K562 (cell line): ENCODE results near the gene PRDM10. TPM values are rescaled to one million over a fixed set of nuclear protein-coding genes. Genes with fewer than 3 reads are reported as not detected.

Experiments used
- ATAC-seq: fragments of 200-7000 bp; cut with Tn5 transposase; 3 replicates; pipeline ENCODE4 v1.9.1; 2020; ENCODE audit warnings: moderate library complexity
- BruUV-seq: library from RNA; stranded (reverse); fragments of 400-500 nt; replicated peaks from 2 replicates; lab custom pipeline; 2021; lab: Mats Ljungman, UMichigan
- CTCF ChIA-PET: fragments of 300-600 bp; formaldehyde crosslinking; extraction: SDS; loops from one replicate; lab custom pipeline; 2021; ENCODE audit warnings: low intra/inter-chr PET ratio; lab: Yijun Ruan, JAX
- POLR2A ChIA-PET: fragments of 300-600, 350-650 bp; sonication (Branson Sonifier 250); formaldehyde crosslinking; extraction: SDS; loops from one replicate; lab custom pipeline; 2021; ENCODE audit warnings: antibody characterized with exemption, inconsistent platforms; lab: Yijun Ruan, JAX
- DNase-seq, 4 experiments: peaks; one replicate each; pipeline versions ENCODE4 v3.0.0 to v3.0.0-alpha.2; 2011 to 2018; ENCODE audit warnings: low spot score in 3 of 4, mixed read lengths in 3 of 4; ENCODE audit errors: extremely low read depth in 1 of 4
- FAIRE-seq: peaks from 2 replicates; lab custom pipeline; 2011; peaks lifted over from hg19 to GRCh38; lab: Jason Lieb, UNC
- H2AFZ ChIP-seq: 2 replicates; pipeline ENCODE4 v1.6.0; 2011; ENCODE audit warnings: low read depth, low read length, control low read depth, inconsistent platforms
- H3K27ac ChIP-seq: fragments of 200-600 bp; 3 replicates; pipeline ENCODE4 v1.8.0; 2011; ENCODE audit warnings: low read depth, mild to moderate bottlenecking, control low read depth, inconsistent platforms, low read length, moderate library complexity, mixed read lengths; ENCODE audit errors: extremely low read depth
- H3K27me3 ChIP-seq, 2 experiments: fragments of 300-600 bp in 1 of 2; 2 replicates in 1 of 2; 3 replicates in 1 of 2; pipeline versions ENCODE4 v1.6.0 to v1.8.0; 2011; ENCODE audit warnings: inconsistent platforms in 2 of 2, low read length in 2 of 2, mild to moderate bottlenecking in 1 of 2, mixed read lengths in 1 of 2, moderate library complexity in 1 of 2; ENCODE audit not compliant: control insufficient read depth in 2 of 2, insufficient read depth in 2 of 2
- H3K36me3 ChIP-seq: fragments of 300-600 bp; 3 replicates; pipeline ENCODE4 v1.8.0; 2011; ENCODE audit warnings: mild to moderate bottlenecking, low read length, inconsistent platforms; ENCODE audit not compliant: control insufficient read depth, insufficient read depth
- H3K4me1 ChIP-seq, 2 experiments: fragments of 200-600 bp in 1 of 2; replicated peaks in 1 of 2; 2 replicates in 1 of 2; 3 replicates in 1 of 2; pipeline versions ENCODE4 v1.5.1 to v1.8.0; 2011; ENCODE audit warnings: inconsistent platforms in 2 of 2, low read length in 2 of 2, mild to moderate bottlenecking in 1 of 2, mixed read lengths in 1 of 2, moderate library complexity in 1 of 2; ENCODE audit not compliant: control insufficient read depth in 2 of 2, insufficient read depth in 2 of 2
- H3K4me2 ChIP-seq: 2 replicates; pipeline ENCODE4 v1.6.1; 2011; ENCODE audit warnings: low read length, control low read depth, inconsistent platforms, mixed read lengths; ENCODE audit not compliant: insufficient read depth
- H3K4me3 ChIP-seq: fragments of 200-600 bp; sonication (generic), shearing (Covaris generic); 2 replicates; pipeline ENCODE4 v1.5.1; 2016; ENCODE audit warnings: control low read depth, inconsistent platforms
- H3K79me2 ChIP-seq: fragments of 200-600 bp; 3 replicates; pipeline ENCODE4 v1.8.0; 2011; ENCODE audit warnings: low read length, inconsistent platforms; ENCODE audit not compliant: control insufficient read depth, insufficient read depth
- H3K9ac ChIP-seq, 2 experiments: 2 replicates each; pipeline versions ENCODE4 v1.6.0 to v1.6.1; 2011; ENCODE audit warnings: low read depth in 2 of 2, low read length in 2 of 2, control low read depth in 1 of 2, inconsistent platforms in 1 of 2, mild to moderate bottlenecking in 1 of 2, mixed read lengths in 1 of 2; ENCODE audit not compliant: insufficient read depth in 1 of 2
- H3K9me1 ChIP-seq: one replicate; pipeline ENCODE4 v1.6.0; 2011; ENCODE audit warnings: inconsistent platforms, mild to moderate bottlenecking, low read length, moderate library complexity; ENCODE audit not compliant: control insufficient read depth, insufficient read depth
- H3K9me3 ChIP-seq: replicated peaks from 2 replicates; pipeline ENCODE4 v1.5.1; 2011; ENCODE audit warnings: low read depth, low read length, inconsistent platforms; ENCODE audit not compliant: control insufficient read depth, insufficient read depth
- H4K20me1 ChIP-seq: replicated peaks from 2 replicates; pipeline ENCODE4 v1.6.1; 2011; ENCODE audit warnings: low read length, inconsistent platforms, mixed read lengths; ENCODE audit not compliant: control insufficient read depth, insufficient read depth
- CBFB ChIP-seq: sonication (generic); formaldehyde crosslinking; IDR thresholded peaks from 2 replicates; pipeline ENCODE4 v1.4.0; 2020; ENCODE audit warnings: mild to moderate bottlenecking, missing genetic modification reagents
- E2F5 ChIP-seq: sonication (generic); formaldehyde crosslinking; IDR thresholded peaks from 2 replicates; pipeline ENCODE4 v1.8.0; 2022; ENCODE audit warnings: mild to moderate bottlenecking, missing genetic modification reagents
- HDAC1 ChIP-seq, 2 experiments: fragments of 450-650 bp; IDR thresholded peaks; 2 replicates each; pipeline ENCODE4 v1.6.1; 2016 to 2017; ENCODE audit warnings: inconsistent platforms in 1 of 2, mild to moderate bottlenecking in 1 of 2, moderate library complexity in 1 of 2
- KAT7 ChIP-seq: sonication (generic); formaldehyde crosslinking; IDR thresholded peaks from 2 replicates; pipeline ENCODE4 v1.8.0; 2022; ENCODE audit warnings: missing genetic modification reagents, mild to moderate bottlenecking, borderline replicate concordance
- MEIS2 ChIP-seq: fragments of 450-650 bp; IDR thresholded peaks from 2 replicates; pipeline ENCODE4 v1.6.1; 2014; ENCODE audit warnings: mild to moderate bottlenecking; ENCODE audit not compliant: partially characterized antibody
- POLR2A ChIP-seq: fragments of 450-650 bp; conservative IDR thresholded peaks from 2 replicates; pipeline ENCODE4 v1.6.1; 2016
- ZBTB11 ChIP-seq, 3 experiments: fragments of 200-800 bp in 1 of 3; fragments of 250-450 bp in 1 of 3; fragments of 450-650 bp in 1 of 3; sonication (Bioruptor Pico) in 1 of 3; sonication (Bioruptor generic) in 1 of 3; formaldehyde crosslinking in 1 of 3; IDR thresholded peaks; 2 replicates each; pipeline versions ENCODE4 v1.6.1 to v1.8.0; 2016 to 2022; ENCODE audit warnings: mild to moderate bottlenecking in 2 of 3, missing genetic modification characterization in 2 of 3, missing compliant biosample characterization in 1 of 3, moderate library complexity in 1 of 3
- WGBS: fragments of 100-300 bp; shearing (Covaris generic); methylation state at CpG from one replicate; pipeline ENCODE4 v1.1.6; 2016; ENCODE audit warnings: low coverage, mixed read lengths; ENCODE audit not compliant: insufficient coverage; ENCODE audit errors: missing lambda C conversion rate; 5-methylcytosine and 5-hydroxymethylcytosine counted together
- in situ Hi-C: fragments of 300-500 bp; cut with MboI; formaldehyde crosslinking; loops from 4 replicates; pipeline ENCODE4 v1.15.0; 2018; ENCODE audit warnings: inconsistent platforms, mixed read lengths
- intact Hi-C: fragments of 100-400 bp; cut with micrococcal nuclease; formaldehyde crosslinking; loops from 2 replicates; pipeline ENCODE4 v1.14.2; 2022
- polyA plus RNA-seq, 8 experiments: library from polyadenylated mRNA; depleted of rRNA in 4 of 8; stranded (reverse) in 5 of 8; unstranded in 3 of 8; fragments of >200 nt; fragmentation: Nextera tagmentation in 2 of 8; fragmentation: Illumina TruSeq in 1 of 8; extraction: Ambion mirVana in 2 of 8; extraction: Trizol in 1 of 8; gene quantifications; 2 replicates each; pipeline versions ENCODE4 v1.2.1 to v1.2.3, GENCODE V29; 2011 to 2014; ENCODE audit warnings: inconsistent platforms in 1 of 8, missing spikeins in 1 of 8
- total RNA-seq, 7 experiments: library from RNA; depleted of rRNA in 6 of 7; stranded (reverse); fragments of >200 nt in 6 of 7; fragmentation: Illumina TruSeq in 2 of 7; extraction: Trizol in 2 of 7; gene quantifications; 2 replicates each; pipeline versions ENCODE4 v1.2.1 to v1.2.3, GENCODE V29; 2011 to 2021; ENCODE audit warnings: low replicate concordance in 1 of 7

Gene PRDM10
- total and polyA plus RNA-seq, 9 of the 15 experiments (the other 6 are each of a cell fraction or from before 2014, with no cell fraction given) = 0.89 to 9.3 (median 4.5) TPM

DNA sequence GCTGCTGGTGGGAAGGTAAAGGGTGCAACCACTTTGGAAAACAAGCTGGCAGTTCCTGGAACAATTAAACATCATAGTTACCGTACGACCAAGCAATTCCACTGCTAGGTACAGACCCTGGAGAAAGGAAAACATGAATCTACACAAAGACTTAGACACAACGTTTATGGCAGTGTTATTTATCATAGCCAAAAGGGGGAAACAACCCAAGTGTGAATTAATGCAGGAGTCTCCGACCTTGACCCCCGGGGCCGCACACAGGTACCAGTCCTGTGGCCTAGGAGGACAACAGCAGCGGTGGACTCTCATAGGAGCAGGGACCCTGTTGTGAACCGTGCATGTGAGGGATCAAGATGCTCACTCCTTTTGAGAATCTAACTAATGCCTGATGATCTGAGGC, 22.5 kb downstream of the PRDM10 start (continued):
- TF ChIP-seq E2F5 = no peak
- no peak for TF ChIP-seq CBFB
- TF ChIP-seq MEIS2 = no peak

GRCh38 chr11:129979046-129979605, 23.5 kb downstream of the PRDM10 start:
- Histone ChIP-seq H4K20me1 (peaks cover 3% of the 10 kb centered on the region; the same call in 1 of the 2 replicates), H3K4me1 (peaks cover 4 to 6% of the 10 kb centered on the region in 2 experiments; a peak in 3 of 5 replicates), H3K36me3 (no peaks in the 10 kb centered on the region), H3K9ac (peak overlapping the region in 1 of 2 experiments; percentile 14; a peak in 1 of 4 replicates), H3K79me2 (no peaks in the 10 kb centered on the region; the same call in 2 of the 3 replicates), H2AFZ (no peak overlapping the region), H3K4me3 (no peak overlapping the region), H3K27me3 (no peaks in the 10 kb centered on the region), H3K4me2 (no peak overlapping the region), H3K27ac (no peak overlapping the region), H3K9me1 (no peaks in the 10 kb centered on the region), H3K9me3 (no peaks in the 10 kb centered on the region)
- ATAC-seq (peak; percentile 34; the same call in 2 of the 3 replicates), DNase-seq (no peak), FAIRE-seq (no peak)
- CTCF ChIA-PET = interaction anchor here (0.5 kb wide), 1 partner anchor 92 kb away, joined by 3 read pairs; no protein-coding TSS in a partner anchor
- BruUV-seq = no TSS peak
- TF ChIP-seq HDAC1 (IDR thresholded peaks at IDR 0.05) (no peak), ZBTB11 (CRISPR knock-in tag; IDR thresholded peaks at IDR 0.05) (no peak), POLR2A (no peak), KAT7 (CRISPR knock-in tag) (no peak)
- 67% methylated on average over 7 of the region's 7 CpGs for WGBS
- POLR2A ChIA-PET = interaction anchor here (0.6 to 1.0 kb wide), 3 partner anchors 8 to 193 kb away, joined by 3 read pairs; no protein-coding TSS in a partner anchor
- intact Hi-C loops (no loop called here), in situ Hi-C loops (no loop called here)
